ENCODE measurements around the gene MAPK8IP2.
"Not testable (repeated sequence)": the region's sequence is repeated elsewhere in the genome, so short reads cannot be mapped to it uniquely, and the experiment has no call there.

The MAPK8IP2 gene

GRCh38 chr22:50657925-50658324 is 57.3 kb downstream of the MAPK8IP2 start:
- Histone ChIP-seq H3K9ac (ENCODE audit: low read length) (no peak overlapping the region), H3K27me3 (ENCODE audit: insufficient read depth, low read length) (peaks cover 13% of the 10 kb centered on the region; the same call in 1 of the 2 replicates)

GRCh38 chr22:50659711-50660110 is 59.1 kb downstream of the MAPK8IP2 start:
- H3K36me3 ChIP-seq (ENCODE audit: insufficient read depth, low read length): not testable (repeated sequence)

More at GRCh38 chr22:50657925-50658324, 57.3 kb downstream of the MAPK8IP2 start:
- H3K9me3 ChIP-seq (ENCODE audit: low read length): no peaks in the 10 kb centered on the region
- no peak overlapping the region for H3K4me3 ChIP-seq (ENCODE audit: low read depth, low read length, poor library complexity, severe bottlenecking)
- H3K4me2 ChIP-seq (ENCODE audit: low read length): no peak overlapping the region
- no peaks in the 10 kb centered on the region for H3F3A ChIP-seq (ENCODE audit: insufficient read depth, low read length)
- TF ChIP-seq EZH2 (IDR thresholded peaks at IDR 0.05; ENCODE audit: borderline replicate concordance, low read length) (no peak), CTCF (IDR thresholded peaks at IDR 0.05; ENCODE audit: low read length) (no peak)
- H3K27ac ChIP-seq (ENCODE audit: low read depth, low read length, poor library complexity, severe bottlenecking): no peak overlapping the region
- H3K9me2 ChIP-seq (ENCODE audit: low read depth, low read length): no peaks in the 10 kb centered on the region
- H3K36me3 ChIP-seq (ENCODE audit: insufficient read depth, low read length): no peaks in the 10 kb centered on the region
- H3K4me1 ChIP-seq (ENCODE audit: insufficient read depth, low read length, severe bottlenecking): no peaks in the 10 kb centered on the region
- no peaks in the 10 kb centered on the region for H4K20me1 ChIP-seq (ENCODE audit: insufficient read depth, low read length)
- no peaks in the 10 kb centered on the region for H3K79me2 ChIP-seq (ENCODE audit: insufficient read depth, low read length)
- no peak overlapping the region for H2AFZ ChIP-seq (ENCODE audit: low read length)

GRCh38 chr22:50660306-50660705 is 59.7 kb downstream of the MAPK8IP2 start:
- H4K20me1 ChIP-seq (ENCODE audit: insufficient read depth, low read length): no peaks in the 10 kb centered on the region

More at GRCh38 chr22:50659711-50660110, 59.1 kb downstream of the MAPK8IP2 start:
- H3K9me2 ChIP-seq (ENCODE audit: low read depth, low read length); H3K4me1 ChIP-seq (ENCODE audit: insufficient read depth, low read length, severe bottlenecking); H3K4me2 ChIP-seq (ENCODE audit: low read length); H3K9ac ChIP-seq (ENCODE audit: low read length); H3K4me3 ChIP-seq (ENCODE audit: low read depth, low read length, poor library complexity, severe bottlenecking); H3K79me2 ChIP-seq (ENCODE audit: insufficient read depth, low read length); H3F3A ChIP-seq (ENCODE audit: insufficient read depth, low read length); H4K20me1 ChIP-seq (ENCODE audit: insufficient read depth, low read length); H3K27me3 ChIP-seq (ENCODE audit: insufficient read depth, low read length); H2AFZ ChIP-seq (ENCODE audit: low read length); H3K27ac ChIP-seq (ENCODE audit: low read depth, low read length, poor library complexity, severe bottlenecking); H3K9me3 ChIP-seq (ENCODE audit: low read length): not testable (repeated sequence)

More at GRCh38 chr22:50660306-50660705, 59.7 kb downstream of the MAPK8IP2 start:
- Histone ChIP-seq H3K9me2 (ENCODE audit: low read depth, low read length) (no peaks in the 10 kb centered on the region), H3K4me3 (ENCODE audit: low read depth, low read length, poor library complexity, severe bottlenecking) (no peak overlapping the region), H3F3A (ENCODE audit: insufficient read depth, low read length) (no peaks in the 10 kb centered on the region), H3K27ac (ENCODE audit: low read depth, low read length, poor library complexity, severe bottlenecking) (no peak overlapping the region), H3K36me3 (ENCODE audit: insufficient read depth, low read length) (no peaks in the 10 kb centered on the region), H3K4me2 (ENCODE audit: low read length) (no peak overlapping the region), H3K4me1 (ENCODE audit: insufficient read depth, low read length, severe bottlenecking) (no peaks in the 10 kb centered on the region), H3K27me3 (ENCODE audit: insufficient read depth, low read length) (peaks cover 5% of the 10 kb centered on the region; the same call in 1 of the 2 replicates), H3K9ac (ENCODE audit: low read length) (no peak overlapping the region), H2AFZ (ENCODE audit: low read length) (no peak overlapping the region), H3K79me2 (ENCODE audit: insufficient read depth, low read length) (no peaks in the 10 kb centered on the region), H3K9me3 (ENCODE audit: low read length) (no peaks in the 10 kb centered on the region)
- TF ChIP-seq CTCF (IDR thresholded peaks at IDR 0.05; ENCODE audit: low read length): no peak
- TF ChIP-seq EZH2 (IDR thresholded peaks at IDR 0.05; ENCODE audit: borderline replicate concordance, low read length): no peak

Measured in OCI-LY1 (cell line).